PC-9 (cell line): ENCODE measurements around the gene ADNP.

Experiments
- EZH2 ChIP-seq: fragments of 200-600 bp; sonication (generic); IDR thresholded peaks from 2 replicates; pipeline ENCODE4 v1.8.0; 2017; ENCODE audit warnings: antibody characterized with exemption, low read depth
- TF ChIP-seq, protein P1 (sequence below): fragments of 200-600 bp; sonication (generic); conservative IDR thresholded peaks from 2 replicates; pipeline ENCODE4 v1.6.1; 2017; ENCODE audit warnings: mixed run types, antibody characterized with exemption, mild to moderate bottlenecking, moderate library complexity

DNA sequence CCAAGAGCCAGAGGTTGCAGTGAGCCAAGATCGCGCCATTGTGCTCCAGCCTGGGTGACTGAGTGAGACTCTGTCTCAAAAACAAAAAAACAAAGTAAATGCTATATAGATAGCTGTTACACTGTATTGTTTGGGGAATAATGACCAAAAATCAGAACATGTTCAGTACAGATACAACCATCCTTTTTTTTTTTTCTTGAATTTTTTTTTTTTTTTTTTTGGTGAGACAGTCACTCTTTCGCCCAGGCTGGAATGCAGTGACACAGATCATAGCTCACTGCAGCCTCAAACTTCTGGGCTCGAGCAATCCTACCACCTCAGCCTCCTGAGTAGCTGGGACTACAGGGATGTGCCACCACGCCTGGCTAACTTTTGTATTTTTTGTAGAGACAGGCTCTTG is 72.7 kb downstream of the ADNP start:
- TF ChIP-seq, protein P1, sequence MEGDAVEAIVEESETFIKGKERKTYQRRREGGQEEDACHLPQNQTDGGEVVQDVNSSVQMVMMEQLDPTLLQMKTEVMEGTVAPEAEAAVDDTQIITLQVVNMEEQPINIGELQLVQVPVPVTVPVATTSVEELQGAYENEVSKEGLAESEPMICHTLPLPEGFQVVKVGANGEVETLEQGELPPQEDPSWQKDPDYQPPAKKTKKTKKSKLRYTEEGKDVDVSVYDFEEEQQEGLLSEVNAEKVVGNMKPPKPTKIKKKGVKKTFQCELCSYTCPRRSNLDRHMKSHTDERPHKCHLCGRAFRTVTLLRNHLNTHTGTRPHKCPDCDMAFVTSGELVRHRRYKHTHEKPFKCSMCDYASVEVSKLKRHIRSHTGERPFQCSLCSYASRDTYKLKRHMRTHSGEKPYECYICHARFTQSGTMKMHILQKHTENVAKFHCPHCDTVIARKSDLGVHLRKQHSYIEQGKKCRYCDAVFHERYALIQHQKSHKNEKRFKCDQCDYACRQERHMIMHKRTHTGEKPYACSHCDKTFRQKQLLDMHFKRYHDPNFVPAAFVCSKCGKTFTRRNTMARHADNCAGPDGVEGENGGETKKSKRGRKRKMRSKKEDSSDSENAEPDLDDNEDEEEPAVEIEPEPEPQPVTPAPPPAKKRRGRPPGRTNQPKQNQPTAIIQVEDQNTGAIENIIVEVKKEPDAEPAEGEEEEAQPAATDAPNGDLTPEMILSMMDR: no peak
- no peak for TF ChIP-seq EZH2
